ENCODE measurements around the gene ANKRD18A.
"Not testable (repeated sequence)": the region's sequence is repeated elsewhere in the genome, so short reads cannot be mapped to it uniquely, and the experiment has no call there.

ANKRD18A gene

DNA sequence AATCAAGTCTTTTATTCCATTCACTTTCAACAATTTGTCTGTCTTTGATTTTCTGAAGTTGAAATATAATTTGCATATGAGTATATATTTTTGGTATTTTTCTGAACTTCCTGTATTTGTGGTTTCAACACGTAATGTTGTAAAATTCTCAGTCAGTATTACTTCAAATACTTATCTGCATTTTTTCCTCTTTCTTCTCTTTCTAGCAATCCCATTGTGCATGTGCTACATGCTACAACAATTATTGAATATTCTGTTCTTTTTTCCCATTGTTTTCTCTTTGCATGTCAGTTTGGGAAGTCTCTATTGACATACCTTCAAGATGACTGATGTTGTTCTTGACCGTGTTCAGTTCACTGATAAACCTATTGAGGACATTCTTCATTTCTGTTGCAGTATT is 5.6 kb upstream of the ANKRD18A start:
- no peak for DNase-seq (ENCODE audit: low read depth)

DNA sequence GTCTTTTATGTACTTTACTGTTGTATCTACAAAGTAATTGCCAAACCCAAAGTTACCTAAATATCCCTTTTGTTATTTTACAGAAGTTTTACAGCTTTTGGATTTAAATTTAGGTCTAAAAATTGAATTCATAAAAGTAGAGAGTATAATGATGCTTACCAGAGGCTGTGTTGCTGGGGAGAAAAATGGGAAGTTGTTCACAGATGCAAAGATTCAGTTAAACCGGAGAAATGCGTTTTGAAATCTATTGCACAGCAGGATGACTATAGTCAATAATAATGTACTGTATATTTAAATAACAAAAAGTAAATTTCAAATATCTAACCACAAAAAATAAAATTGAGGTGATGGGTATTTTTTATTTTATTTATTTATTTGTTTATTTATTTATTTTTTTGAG is 2.6 kb upstream of the ANKRD18A start:
- DNase-seq (ENCODE audit: low read depth) = no peak

DNA sequence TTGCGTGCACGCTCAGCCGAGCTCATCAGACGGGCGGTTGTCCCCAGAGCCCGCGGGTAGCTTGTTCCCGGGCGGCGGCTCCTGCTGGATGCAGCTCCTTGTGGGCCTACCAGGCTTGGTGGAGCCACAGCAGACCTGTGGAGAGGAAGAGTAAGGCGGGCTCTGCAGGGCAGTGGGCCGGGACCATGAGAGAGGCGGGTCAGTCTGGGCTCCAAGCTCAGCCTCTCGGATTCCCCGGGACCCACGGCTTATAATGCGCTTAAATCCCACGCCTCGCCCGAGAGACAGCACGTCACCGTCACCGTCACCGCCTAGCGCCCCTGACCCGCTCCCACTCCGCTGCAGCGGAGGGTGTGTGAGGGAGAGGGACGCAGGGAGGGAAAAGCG is 1.9 kb upstream of the ANKRD18A start:
- DNase-seq (ENCODE audit: low read depth) = no peak

DNA sequence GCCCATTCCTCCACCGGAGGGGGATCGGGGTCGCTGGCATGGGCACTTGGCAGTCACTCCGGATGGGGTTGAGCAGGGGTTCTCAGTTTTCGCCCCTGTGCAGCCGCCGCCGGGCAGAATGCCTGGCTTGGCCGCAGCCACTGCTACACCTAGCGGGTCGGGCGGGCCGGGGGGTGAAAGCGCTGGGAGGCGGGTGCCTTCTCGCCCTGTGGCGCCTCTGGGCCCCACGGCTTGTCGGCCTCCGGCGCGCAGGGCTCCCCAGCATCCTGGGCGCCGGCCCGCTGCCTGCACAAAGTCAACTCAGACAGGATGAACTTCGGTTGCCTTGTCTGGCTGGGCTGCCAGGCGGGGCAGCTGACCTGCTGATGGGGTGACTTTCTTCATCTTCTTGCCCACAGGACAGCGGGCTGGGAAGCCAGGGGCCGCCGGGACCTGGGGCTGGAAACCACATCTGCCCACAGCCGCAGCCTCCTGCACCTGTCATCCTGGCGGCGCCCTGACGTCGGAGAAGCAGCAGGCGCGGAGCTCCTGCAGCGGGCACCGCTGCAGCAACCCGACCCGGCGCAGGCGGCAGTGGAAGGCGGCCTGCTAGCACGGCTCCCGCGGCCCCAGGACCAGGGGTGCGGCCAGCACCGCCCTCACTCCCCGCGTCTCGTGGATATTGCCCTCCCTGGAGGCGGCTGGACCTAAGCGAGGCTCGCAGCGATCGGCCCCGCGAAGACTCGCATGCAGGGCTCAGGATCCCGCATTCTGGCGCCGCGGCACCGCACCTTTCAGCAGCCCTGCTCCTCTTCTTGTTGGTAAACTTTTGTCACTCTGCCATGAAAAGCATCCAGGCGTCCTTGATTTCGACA is 1.3 kb upstream of the ANKRD18A start:
- no peak for DNase-seq (ENCODE audit: low read depth)

DNA sequence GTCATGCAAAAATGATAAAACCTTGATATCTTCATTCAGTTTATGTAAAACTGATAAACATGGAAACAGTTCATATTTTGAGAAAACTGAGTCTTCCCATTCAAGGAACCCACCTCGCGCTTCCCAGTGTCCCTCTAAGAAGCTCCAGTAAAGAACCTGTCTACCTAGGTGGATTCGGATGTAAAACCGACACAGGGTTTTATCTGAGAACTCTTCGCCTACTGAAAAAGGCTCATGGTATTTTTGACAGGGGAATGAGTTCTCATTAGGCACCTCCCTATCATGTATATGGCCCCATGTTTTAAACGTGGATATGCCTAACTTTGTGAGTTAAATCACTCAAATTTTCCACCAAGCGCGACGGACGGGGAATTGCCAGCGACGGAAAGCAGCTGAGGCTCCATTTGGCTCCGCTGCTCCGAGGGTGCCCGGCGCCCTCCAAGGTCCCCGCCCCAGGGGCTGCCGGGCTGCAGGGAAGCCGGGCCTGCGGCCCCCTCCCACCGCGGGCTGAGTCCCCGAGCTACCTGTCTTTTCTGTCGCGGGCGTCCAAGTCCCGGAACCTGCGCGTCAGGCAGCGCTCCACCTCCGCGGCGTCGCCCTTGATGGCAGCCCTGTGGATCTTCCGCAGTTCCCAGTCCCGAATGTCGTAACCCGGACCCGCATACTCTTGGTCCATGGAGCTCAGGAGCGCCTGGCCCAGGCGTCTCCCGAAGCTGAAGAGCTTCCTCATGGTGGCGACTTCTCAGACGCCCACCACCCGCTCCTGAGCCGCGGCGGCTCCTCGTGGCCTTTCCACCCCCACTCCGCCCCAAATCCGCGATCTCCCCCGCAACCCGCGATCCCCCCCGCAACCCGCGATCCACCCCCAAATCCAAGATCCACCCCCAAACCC is 594 bp downstream of the ANKRD18A start:
- DNase-seq (ENCODE audit: low read depth) = no peak

DNA sequence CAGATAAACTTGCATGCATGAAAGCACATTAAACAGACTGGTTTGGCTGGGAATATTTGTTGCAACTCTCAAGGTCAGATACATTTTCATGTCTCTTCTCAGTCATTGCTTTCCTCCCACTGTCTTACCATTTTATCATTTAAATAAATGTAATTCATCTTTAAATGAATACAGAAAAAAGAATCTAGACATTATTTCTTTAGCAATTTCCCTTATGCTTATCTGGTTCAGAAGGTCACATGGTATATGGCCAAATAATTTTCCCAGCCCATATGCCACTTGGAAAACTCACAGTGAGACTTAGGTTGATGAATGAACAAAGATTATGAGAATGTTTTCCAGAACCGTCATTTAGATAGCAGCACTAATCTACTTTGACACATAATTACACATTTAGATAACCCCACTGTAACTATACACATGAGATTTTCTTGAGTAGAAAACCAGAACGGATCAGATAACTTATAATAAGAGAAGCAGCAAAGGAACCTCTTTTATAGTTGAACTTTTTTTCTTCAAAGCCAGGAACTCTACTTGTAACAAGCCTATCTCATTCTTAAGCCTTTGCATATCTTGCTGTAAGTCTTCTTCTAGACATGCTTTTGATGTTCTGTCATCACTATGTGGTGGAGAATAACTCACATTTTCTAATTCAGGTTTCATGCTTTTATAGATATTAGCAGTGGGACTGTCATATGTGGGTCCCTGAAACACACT is 22.2 kb downstream of the ANKRD18A start:
- DNase-seq (ENCODE audit: low read depth) = not testable (repeated sequence)

DNA sequence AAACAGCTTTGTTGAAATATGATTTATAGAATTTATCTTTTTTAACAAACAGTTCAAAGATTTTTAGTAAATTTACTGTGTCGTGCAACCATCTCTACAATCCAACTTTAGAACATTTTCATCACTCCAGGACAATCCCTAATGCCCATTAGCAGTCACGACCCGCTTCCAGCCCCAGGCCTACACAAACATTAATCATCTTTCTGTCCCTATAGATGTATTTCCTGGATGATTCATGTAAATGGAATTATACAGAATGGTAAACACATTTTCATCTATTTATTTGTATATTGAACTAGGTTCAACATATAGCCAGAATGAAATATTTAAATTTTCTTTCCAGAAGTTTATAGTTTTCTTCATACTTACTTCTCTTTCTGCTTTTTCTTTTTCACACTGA is 25.3 kb downstream of the ANKRD18A start:
- not testable (repeated sequence) for DNase-seq (ENCODE audit: low read depth)

DNA sequence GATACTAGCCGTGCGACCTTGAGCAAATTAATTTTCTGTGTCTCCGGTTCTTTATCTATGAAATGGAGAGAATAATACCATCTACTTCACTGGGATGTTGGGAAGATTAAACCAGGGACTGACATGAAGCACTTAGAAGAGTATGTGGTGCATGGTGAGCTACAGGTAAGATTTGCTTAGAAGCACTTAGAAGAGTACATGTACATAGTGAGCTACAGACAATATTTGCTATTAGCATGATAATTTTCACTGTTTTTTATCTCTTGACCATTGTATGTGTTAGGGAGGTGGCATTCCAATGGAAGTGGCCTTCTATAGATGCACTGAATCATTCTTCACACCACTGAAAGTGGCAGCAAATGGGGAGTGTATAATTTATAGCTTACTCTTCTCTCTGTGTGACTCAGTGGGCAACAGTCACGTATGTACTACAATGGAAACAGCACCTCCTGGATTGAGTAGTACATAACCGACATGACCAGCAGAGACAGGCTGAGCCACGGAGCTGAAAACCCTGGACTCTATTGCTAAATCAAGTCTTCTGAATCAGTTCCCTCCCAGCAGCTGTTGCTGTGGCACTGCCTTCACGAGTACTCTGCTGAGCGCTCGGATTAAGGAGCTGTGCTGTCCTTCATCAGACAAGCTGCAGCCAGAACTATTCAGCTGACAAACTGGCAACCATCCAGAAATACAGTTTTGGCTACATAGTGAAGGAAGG is 28.9 kb downstream of the ANKRD18A start:
- DNase-seq (ENCODE audit: low read depth) = not testable (repeated sequence)

DNA sequence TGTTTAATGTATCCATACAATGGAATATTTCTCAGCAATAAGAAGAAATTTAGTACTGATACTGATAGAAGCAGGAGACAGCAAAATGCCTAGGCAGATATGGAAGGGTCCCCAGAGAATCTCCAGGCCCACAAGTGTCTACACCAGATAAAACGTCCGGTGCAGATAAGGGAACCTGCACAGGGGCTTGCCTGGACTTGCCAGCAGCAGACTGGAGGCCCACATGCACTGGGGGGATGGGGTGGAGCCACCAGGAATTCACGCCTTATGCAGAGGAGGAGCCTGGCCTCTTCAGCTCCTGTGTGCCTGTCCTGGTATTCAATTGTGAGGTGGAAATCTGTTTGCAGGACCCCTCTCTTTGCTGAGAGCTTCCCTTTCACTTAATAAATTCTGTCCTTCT is 36.6 kb downstream of the ANKRD18A start:
- not testable (repeated sequence) for DNase-seq (ENCODE audit: low read depth)

DNA sequence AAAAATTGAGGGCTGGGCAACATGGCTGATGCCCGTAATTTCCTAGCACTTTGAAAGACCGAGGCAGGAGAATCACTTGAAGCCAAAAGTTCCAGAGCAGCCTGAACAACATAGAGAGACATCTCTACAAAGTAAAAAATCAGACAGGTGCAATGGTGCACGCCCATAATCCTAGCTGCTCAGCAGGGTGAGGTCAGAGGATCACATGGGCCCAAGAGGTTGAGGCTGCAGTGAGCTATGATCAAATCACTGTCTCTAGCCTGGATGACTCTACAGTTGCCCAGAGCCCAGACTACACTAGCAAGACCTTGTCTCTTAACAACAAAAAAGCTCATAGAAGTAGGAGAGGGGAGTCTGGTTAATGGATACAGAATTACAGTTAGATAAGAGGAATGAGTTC is 40.3 kb downstream of the ANKRD18A start:
- DNase-seq (ENCODE audit: low read depth) = not testable (repeated sequence)

DNA sequence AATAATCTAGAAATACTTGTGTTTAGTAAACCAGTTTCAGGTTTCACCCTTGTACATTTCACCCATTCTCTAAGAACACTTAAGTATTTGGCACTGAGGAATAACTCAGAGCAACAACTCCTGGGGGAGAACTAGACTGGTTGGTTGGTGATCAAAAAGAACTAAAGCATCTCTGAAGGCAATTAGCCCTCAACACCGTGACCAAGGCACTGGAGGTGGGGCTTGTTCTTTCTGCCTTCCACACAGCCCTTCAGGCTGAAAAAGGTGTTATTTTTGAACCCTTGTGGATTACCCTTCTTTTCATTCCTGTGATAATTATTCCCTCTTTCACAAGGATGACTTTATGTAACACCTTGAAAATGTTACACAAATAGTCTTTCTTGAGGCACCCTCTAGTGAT is 44.2 kb downstream of the ANKRD18A start:
- not testable (repeated sequence) for DNase-seq (ENCODE audit: low read depth)

DNA sequence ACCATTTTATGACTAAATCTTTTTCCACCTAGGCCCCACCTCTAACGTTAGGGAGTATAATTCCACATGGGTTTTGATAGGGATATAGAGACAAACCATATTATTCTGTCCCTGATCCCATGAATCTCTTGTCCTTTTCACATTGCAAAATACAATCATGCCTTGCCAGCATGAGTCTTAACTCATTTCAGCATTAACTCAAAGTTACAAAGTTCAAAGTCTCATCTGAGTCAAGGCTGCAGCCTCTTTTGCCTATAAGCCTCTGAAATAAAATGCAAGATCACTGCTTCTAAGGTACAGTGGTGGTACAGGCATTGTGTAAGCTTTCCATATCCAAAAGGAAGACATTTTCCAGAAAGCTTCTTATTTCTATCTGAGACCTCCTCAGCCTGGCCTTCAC is 54.3 kb downstream of the ANKRD18A start:
- not testable (repeated sequence) for DNase-seq (ENCODE audit: low read depth)

DNA sequence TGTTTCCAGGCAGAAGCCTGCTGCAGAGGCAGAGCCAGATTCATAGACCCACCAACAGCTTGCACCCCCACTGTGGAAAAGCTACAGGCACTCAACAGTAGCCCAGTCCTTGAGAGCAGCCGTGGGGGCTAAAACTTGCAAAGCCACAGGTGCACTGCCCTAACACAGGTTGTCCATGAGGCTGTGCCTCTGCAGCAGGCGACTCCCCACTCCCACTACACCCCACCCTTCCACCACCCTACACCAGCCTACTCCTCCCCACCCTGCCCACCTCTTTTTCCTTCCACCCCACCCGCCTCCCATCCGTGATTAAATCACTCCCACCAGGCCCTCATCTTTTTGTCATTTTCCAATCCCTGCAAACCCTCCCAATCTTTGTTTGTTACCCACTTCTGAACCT is 55.2 kb downstream of the ANKRD18A start:
- DNase-seq (ENCODE audit: low read depth) = not testable (repeated sequence)

DNA sequence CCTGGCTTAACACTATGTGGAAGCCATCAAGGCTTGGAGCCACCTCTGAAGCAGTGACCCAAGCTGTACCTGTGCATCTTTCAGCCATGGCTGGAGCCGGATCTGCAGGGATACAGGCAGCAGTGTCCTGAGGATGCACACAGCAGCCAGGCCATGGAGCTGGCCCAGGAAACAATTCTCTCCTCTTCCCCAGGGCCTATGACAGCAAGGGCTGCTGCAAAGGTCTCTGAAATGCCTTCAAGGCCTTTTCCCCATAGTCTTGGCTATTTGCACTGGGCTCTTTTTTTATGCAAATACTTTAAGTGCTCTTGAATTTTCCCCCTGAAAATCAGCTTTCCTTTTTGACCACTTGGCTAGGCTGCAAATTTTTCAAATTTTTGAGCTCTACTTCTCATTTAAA is 56.5 kb downstream of the ANKRD18A start:
- DNase-seq (ENCODE audit: low read depth) = not testable (repeated sequence)

DNA sequence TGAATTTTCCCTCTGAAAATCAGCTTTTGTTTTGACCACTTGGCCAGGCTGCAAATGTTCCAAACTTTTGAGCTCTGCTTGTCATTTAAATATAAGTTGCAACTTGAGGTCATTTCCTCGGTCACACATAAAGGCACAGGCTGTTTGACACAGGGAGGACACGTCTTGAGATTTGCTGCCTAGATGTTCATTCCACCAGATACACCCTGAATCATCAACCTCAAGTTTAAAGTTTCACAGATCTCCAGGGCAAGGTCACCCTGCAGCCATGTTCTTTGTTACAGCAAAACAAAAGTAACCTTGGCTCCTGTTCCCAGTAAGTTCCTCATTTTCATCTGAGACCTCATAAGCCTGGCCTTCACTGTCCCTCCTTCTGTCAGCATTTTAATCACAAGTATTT is 59.3 kb downstream of the ANKRD18A start:
- DNase-seq (ENCODE audit: low read depth) = not testable (repeated sequence)

DNA sequence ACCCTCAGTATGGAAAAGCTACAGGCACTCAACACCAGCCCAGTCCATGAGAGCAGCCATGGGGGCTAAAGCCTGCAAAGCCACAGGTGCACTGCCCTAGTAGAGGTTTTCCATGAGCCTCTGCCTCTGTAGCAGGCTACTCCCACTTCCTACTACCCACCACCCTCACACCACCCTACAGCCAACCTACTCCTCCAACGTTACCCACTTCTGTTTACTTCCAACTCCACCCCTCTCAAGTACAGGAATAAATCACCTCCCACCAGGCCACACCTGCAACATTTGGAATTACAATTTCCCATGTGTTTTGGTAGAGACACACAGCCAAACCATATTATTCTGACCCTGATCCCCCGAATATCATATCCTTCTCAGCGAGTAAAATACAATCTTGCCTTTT is 61.2 kb downstream of the ANKRD18A start:
- DNase-seq (ENCODE audit: low read depth) = not testable (repeated sequence)

DNA sequence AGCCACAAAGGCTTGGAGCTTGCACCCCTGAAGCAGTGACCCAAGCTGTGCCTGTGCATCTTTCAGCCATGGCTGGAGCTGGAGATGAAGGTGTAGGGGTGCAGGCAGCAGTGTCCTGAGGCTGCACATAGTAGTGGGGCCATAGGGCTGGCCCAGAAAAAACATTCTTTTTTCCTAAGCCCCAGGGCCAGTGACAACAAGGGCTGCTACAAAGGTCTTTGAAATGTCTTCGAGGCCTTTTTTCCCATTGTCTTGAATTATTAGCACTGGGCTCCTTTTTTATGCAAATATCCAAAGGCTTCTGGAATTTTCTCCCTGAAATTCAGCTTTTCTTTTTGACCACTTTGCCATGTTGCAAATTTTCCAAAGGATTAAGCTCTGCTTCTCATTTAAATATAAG is 62.6 kb downstream of the ANKRD18A start:
- not testable (repeated sequence) for DNase-seq (ENCODE audit: low read depth)

DNA sequence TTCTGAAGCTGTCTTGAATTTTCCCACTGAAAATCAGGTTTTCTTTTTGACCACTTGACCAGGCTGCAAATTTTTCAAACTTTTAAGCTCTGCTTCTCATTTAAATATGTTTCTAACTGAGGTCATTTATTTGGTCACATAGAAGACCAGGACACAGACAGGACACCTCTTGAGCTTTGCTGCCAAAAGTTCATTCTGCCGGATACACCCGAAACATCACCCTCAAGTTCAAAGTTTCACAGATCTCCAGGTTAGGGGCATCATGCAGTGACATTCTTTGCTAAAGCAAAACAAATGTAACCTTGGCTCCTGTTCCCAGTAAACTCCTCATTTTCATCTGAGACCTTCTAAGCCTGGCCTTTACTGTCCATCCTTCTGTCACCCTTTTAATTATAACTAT is 65.4 kb downstream of the ANKRD18A start:
- not testable (repeated sequence) for DNase-seq (ENCODE audit: low read depth)

DNA sequence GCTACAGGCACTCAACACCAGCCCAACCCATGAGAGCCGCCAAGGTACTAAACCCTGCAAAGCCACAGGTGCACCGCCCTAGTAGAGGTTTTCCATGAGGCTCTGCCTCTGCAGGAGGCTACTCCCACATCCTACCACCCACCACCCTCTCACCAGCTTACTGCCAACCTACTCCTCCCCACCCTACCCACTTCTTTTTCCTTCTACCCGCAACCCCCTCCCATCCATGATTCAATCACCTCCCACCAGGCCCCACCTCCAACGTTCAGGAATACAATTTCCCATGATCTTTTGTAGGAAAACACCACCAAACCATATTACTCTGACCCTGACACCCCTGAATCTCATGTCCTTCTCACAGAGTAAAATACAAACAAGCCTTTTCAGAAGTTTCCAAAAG is 67.4 kb downstream of the ANKRD18A start:
- not testable (repeated sequence) for DNase-seq (ENCODE audit: low read depth)

DNA sequence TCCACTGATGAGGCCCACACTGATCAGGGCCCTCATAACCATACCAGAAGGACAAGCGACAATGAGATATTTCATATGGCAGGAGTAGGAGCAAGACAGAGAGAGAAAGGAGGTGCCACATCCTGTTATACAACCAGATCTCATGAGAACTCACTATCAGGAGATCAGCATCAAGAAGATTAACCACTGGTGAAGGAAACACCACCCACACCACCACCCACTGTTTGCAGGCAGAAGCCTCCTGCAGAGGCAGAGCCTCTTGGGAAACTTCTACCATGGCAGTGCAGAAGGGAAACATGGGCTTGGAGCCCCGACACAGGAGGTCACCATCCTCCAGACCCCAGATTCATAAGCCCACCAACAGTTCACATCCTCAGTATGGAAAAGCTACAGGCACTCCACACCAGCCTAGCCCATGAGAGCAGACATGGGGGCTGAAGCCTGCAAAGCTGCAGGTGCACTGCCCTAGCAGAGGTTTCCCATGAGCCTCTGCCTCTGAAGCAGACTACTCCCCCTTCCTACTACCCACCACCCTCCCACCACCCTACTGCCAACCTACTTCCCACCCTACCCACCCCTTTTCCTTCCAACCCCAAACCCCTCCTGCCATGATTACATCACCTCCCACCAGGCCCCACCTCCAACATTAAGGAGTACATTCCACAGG is 73.8 kb downstream of the ANKRD18A start:
- not testable (repeated sequence) for DNase-seq (ENCODE audit: low read depth)

DNA sequence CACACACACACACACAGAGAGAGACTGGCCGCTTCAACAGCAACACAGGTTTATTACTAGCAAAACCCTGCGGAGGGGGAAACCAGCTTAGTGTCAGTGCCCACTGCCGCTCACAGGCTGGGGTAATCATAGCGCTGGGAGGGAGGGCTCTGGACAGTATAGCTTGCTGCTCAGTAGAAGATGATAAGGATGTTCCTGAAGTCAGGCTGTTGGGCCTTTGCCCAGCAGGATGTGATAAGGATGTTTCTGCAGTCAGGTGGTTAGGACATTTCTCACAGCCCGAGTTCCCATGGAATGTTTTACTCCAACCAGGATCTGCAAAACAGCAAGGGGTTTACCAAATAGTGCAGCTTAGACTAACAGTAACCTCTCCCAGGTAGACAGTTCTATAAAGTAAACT is 79.9 kb downstream of the ANKRD18A start:
- DNase-seq (ENCODE audit: low read depth) = peak; percentile 14

Data from EH (cell line).